ENCODE results near the gene ZNF780A.

GRCh38 chr19:40089462-40089861 is 1.3 kb downstream of the ZNF780A start:
- TF ChIP-seq EZH2phosphoT487 (IDR thresholded peaks at IDR 0.05; ENCODE audit: borderline replicate concordance, low read depth, low read length) (no peak), CTCF (conservative IDR thresholded peaks at IDR 0.05; ENCODE audit: low read length) (no peak)
